ENCODE results near the gene ATP13A1.

The ATP13A1 gene

DNA sequence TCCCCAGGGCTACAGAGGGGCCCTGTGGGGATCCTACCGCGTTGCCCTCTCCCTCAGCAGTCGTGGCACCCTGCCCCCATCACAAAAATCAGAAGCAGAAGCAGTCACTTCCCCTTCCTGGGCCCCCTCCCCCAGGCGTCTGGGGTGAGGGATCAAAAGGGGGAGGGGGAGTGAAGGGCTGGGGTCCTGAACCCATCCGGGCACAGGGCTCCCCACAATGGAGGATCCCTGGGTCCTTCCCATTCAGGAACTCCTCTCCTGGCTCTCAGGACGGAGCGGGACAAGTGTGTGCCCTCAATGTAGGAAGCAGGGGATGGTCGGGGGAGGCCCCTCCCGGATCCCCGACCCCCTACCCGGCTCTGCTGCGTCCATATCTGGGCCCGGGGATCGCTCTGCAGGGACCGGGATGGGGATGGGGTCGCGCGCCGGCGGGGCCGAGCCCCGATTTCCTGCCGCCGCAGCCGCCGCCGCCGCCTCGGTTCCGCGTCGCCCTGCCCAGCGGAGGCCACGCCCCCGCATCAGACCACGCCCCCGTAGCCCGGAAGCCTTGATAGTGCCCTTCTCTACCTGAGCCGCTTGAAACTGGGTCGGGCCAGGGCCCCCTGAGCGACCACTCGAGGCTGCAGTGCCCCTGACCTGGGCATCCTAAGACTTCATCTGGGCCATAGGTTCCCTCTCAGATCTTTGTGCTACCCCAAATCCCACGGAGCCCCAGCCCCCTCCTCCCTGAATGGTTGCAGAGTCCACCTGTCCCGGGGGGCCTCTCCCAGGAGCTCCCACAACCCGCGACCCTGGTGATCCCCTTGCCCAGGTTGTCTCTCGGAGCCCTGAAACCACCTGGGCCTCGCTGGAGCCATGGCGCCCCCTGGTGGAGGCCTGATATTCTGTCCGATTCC lies 20.1 kb downstream of the ATP13A1 start, which contains the start of gene GMIP:
Gene GMIP, minus strand, starts transcription at position 500 of the 896 bp plus-strand sequence. Its CDS starts 128 bp downstream, at position 372.
- DNase-seq (ENCODE audit: low read depth, low spot score): peak; percentile 91

DNA sequence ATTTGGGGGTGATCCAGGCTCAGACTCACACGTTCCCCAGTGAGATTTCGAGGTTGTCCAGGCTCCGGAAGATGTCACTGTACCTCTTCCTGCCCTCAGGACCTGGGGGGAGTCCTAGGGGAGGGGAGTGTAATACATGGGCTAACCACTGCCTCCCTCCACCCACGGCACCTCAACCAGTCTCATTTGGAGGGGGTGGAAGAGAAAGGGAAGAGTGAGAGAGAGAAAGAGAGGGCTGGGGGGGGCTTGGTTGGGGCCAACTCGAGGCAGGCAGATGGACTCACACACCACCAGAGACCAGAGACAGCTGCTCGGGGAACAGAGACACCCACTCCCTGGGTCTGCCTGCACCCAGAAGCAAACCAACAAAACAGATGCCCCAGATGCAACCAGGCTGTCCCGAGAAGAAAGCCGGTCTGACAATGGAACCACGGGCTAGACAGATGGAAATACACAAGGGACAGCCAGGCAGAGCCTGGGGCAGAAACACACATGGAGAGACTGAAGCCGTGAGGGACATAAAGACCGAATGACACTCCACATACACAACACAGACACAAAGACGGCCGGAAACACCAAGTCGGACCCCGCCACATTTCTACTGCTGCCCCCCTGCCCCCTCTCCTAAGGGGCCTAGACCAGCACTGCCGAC lies 20.8 kb downstream of the ATP13A1 start:
- peak; percentile 65 for DNase-seq (ENCODE audit: low read depth, low spot score)

DNA sequence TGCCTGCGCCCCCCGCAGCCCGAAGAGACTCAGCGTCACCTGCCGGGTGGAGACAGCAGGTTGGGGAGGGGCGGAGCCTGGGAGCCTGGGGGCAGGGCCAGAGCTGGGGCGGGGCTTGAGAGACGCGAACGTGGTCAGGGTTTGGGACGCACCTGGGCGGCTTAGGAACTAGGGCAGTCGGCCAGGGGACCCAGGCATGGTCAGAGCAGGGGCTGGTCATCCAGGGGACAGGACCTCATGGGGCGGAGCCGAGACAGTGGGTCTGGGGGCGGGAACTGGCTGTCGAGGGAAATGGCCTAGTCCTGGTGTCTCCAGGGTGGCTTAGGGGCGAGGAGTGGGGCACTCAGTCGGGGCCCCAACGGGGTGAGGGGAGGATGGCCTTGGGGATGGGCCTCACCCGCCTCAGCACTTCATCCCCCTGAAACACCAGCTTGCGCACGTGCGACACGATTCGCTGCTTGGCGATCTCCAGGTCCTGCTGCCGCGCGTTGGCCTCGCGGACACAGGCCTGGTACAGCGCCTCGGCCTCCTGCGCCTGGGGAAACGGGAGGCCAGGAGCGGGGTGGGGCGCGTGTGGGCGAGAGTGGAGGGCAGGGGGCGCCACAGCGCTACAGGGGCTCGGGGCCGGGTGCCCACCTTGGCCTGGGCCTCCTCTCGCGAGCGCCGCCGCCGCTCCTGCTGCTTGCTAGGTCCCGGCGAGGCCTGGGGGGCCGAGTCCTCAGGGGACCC lies 25.8 kb downstream of the ATP13A1 start:
- peak; percentile 42 for DNase-seq (ENCODE audit: low read depth, low spot score)

DNA sequence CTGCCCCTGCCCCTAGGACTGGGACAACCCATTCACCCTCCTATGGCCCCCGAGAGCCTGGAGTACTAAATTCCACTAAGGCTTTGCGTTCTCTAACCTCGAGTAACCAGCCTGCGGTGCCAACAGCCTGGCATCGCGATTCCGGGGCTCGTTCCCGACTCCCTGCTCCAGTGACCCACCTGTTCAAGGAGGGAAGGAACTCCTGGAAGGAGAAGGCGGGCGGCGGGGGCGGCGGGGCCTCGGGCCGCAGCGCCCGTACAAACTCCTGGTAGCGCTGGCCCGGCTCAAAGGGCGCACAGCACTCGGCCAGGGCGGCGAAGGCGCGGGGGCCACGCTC lies 26.3 kb downstream of the ATP13A1 start:
- DNase-seq (ENCODE audit: low read depth, low spot score): no peak

DNA sequence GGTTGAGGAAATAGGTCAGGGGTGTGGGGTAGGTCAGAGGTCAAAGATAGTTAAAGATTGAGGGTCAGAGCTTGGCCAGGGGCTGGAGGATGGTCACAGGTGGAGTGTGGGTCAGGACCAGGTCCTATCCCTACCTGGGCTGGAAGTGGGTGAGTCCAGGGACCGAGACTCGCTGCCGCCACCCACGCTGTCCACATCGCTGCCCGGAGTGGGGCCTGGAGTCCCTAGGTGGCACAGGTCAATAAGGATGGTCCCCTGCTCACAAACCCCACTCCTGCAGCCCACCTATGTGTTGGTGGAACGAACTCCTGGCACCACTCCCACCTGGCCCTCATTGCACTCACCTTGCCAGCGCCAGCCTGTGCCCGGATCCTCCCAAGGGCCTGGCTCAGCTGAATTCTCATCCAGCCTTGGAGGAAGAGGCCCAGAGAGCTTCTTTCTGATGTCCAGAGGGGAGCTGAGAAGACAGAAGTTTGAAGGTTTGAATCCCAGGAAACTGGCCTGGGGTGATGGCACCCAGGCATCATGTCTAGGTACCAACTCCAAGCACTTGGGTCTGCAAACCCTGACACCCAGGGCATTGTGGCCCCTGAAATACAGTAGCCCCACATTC lies 26.8 kb downstream of the ATP13A1 start:
- no peak for DNase-seq (ENCODE audit: low read depth, low spot score)

DNA sequence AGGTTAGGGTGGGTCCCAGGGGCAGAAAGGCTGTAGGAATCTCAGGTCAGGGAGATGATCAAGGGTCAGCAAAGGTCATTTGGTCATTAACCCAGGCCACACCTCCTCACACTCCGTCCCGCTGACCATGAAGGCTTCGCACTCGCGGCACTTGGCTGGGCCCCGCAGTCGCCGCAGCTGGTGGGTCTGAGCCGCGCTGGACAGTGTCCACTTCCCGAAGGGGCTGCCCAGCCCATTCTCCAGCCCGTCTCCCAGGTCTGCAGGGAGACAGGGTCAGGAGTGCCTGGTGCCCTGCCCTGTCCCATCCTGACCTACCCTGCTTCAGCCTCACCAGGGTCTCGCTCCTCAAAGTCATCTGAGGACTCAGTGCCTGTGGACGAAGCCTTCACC lies 28.2 kb downstream of the ATP13A1 start:
- no peak for DNase-seq (ENCODE audit: low read depth, low spot score)

DNA sequence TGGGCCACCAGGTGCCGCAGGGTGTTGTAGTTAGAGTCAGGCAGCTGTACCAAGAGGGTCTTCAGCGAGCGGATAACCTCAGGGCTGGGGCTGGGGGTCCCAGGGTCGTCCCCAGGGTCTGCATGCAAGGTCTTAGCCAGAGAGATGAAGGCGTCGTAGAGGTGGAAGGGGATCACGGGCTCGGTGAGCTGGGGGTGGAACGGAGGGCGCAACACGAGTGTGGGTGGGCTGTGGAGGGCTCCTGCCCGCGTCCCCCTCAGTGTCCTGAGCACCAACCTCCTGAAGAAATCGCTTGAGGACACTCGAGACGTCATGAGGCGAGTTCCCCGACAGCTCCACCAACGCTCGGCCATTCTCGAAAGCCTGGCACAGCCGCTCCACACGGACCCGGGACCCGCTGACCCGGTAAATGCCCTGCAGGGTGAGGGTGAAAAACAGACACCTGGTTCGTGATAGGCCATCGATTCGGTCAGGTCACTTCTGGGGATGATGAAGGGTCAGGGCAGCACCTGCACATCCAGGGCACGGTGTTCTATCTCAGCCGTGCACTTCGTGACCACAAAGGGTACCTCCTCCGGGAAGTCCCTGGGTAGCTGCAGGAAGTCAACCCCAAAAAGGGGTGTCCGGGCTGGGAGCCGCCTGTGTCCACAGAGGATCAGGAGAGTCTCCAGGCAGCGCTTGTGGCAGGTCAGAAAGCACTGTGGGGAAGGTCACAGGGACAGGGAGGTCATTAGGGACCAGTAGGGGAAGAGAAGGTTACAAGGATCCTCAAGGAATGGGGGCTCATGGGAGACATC lies 28.8 kb downstream of the ATP13A1 start:
- no peak for DNase-seq (ENCODE audit: low read depth, low spot score)

DNA sequence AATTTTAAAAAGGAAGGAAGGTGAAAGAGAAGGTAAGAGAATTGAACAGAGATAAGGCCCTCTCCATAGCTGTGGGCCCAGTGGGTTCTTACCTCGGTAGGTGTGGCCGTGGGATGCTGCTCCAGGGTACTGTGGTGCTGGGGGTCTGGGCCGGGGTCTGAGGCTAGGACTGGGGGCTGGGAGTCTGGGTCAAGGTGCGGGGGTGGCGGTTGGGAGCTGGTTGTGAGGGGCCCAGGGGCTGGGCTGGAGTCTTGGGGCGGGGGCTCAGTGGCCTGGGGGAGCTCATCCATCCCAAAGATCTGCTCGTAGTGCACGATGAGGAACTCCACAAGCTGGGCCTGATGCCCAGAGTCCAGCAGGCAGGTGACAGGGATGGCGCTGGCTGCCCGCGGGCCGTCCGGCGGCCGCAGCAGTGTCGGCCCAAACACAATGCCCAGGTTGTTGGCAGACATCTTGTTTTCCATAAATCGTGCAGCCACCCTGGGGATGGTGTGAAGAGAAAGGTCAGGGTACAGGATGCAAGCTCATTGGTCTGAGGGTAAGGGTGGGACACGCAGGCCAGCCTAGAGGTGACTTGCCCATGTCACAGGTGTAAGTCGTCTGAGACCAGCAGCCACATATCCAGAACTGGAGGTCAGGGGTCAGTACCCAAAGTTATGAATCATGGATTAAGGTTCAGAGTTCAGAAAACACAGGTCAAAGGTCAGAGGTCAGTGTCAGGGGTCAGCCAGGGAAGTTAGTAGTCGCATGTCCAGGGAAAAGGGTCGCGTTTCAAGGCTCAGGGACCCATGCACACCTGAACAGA lies 29.6 kb downstream of the ATP13A1 start:
- no peak for DNase-seq (ENCODE audit: low read depth, low spot score)

DNA sequence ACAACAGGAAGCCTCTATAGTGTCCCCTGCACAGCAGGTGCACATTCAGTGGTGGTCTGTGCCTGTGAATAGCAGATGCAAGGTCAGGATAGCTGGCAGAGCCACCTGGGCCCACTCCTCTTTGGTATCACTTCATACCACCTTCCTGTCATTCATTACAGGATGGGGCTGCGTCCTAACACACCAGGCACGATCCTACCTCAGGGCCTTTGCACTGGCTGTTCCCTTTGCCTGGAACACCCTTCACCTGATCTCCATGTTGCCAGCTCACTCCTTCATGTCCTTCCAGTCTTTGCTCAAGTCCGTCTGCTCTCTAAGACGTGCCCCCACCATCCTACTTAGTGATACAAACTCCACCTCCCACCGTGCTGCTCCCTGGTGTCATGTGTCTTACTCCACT lies 30.8 kb downstream of the ATP13A1 start:
- no peak for DNase-seq (ENCODE audit: low read depth, low spot score)

DNA sequence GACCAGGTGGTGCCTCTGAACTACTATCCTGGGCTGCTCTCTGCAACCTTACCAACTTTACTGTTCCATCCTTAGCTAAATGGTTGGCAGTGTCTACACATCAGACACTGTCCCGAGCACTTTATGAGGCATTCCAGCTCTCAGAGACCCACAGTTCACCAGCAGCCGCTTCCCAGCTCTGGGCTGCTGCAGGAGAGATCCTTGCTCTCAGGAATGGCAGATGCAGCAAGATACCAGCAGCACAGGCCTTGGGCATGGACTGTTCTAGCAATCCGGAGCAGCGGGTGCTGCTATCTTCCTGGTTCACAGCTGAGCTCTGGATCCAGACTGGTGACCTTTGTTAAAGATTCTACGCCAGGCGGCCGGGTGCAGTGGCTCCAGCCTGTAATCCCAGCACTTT lies 32.1 kb downstream of the ATP13A1 start:
- no peak for DNase-seq (ENCODE audit: low read depth, low spot score)

DNA sequence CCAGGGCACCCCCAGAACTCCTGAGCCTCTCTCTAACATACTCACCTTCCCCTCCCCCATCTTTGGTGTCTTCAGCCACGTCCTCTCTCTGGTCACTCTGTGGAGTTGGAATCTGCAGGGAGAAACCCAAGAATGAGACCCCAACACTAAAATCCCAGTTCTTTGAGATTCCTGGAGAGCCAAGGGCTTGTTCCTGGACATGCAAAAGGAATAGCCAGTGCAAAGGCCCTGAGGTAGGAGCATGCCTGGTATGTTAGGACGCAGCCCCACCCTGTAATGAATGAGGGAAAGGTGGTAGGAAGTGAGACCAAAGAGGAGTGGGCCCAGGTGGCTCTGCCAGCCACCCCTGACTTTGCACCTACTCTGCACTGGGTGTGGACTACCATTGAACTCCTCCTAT lies 33.0 kb downstream of the ATP13A1 start:
- DNase-seq (ENCODE audit: low read depth, low spot score): no peak

DNA sequence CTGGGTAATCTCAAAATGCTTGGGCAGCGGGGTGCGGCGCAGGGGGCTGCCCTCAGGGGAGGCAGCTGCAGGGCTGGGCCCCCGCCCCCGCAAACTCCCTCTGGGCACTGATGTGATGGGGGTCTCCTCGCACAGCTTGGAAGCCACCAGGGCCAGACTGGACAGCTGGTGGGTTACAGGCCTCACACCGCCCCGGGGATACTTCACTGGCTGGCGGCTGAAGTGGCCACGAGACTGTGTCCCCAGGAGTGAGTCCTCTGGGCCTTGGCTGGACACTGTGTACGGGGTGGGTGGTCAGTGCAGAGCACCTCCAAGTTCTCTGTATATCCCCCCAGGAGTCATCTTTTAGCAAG lies 33.4 kb downstream of the ATP13A1 start:
- no peak for DNase-seq (ENCODE audit: low read depth, low spot score)

DNA sequence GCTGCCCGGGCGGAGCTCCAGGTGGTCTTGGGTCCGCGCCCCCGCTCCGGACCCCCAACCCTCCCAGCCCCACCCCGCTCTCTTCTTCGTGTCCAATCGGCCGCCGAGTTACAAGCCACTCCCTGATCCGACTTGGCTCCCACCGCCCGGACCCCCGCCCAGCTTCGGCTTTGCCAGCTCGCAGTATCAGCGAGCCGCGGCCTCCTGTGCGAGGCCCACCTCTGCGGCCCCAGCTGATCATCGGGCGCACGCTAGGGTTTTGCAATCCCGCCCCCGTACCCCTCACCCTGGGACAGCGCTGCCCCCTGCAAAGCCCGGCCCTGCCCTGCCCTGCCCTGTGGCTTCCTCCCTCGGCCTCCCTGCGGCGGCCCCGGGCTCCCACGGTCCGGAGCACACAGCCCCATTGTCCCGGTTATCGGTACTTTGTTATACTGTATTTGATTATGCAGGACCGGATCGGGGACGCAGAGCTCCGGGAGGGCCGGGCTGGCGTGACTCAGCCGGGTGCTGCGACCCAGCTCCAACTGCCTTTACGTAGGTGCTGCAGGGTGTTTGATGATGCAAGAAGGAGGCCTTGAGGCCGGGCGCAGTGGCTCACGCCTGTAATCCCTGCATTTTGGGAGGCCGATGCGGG lies 34.9 kb downstream of the ATP13A1 start:
- DNase-seq (ENCODE audit: low read depth, low spot score): peak; percentile 78

DNA sequence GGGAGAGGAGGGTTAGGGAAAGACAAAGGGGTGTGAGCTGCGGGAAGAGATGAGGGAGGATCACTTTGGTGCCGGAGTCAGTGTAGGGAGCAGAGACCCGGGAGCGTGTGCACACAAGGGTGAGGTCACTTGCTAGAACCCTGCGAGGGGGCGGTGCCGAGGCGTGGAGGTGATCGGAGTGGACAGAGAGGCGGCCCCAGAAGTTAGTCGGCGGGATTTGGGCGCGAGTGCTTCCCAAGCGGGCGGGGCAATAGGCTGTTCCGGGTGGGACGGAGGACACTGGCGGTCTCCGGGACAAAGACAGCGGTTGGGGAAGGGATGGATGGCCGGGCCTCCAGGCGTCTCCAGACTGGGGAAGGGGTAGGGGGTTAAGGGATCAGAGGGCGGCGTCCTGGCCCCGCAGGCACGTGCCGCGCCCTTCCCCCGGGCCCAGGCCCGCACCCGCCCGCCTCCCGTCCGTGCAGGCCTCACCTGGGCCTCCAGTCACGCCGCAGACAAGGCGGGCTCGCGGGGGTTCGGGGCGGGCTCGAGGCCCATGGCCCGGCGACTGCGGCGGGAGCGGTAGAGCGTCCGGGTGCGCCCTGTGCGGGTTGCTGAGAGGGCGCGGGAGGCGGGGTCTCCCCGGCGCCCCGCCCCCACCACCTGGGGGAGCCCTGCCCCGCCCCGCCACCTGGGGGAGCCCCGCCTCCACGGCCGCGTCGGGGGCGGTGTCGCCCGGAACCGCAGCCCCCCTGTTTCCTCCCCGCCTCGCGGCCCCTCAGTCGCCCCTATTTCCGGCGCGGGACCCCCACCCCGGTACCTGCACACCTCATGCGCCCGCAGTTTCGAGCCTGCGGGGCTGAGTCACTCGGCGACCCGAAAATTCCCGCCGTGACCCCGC lies 35.6 kb downstream of the ATP13A1 start, which contains the start of gene LPAR2:
Gene LPAR2, minus strand, starts transcription at position 600 of the 880 bp plus-strand sequence. CDS start 945 bp downstream, outside the sequence.
- peak; percentile 66 for DNase-seq (ENCODE audit: low read depth, low spot score)

DNA sequence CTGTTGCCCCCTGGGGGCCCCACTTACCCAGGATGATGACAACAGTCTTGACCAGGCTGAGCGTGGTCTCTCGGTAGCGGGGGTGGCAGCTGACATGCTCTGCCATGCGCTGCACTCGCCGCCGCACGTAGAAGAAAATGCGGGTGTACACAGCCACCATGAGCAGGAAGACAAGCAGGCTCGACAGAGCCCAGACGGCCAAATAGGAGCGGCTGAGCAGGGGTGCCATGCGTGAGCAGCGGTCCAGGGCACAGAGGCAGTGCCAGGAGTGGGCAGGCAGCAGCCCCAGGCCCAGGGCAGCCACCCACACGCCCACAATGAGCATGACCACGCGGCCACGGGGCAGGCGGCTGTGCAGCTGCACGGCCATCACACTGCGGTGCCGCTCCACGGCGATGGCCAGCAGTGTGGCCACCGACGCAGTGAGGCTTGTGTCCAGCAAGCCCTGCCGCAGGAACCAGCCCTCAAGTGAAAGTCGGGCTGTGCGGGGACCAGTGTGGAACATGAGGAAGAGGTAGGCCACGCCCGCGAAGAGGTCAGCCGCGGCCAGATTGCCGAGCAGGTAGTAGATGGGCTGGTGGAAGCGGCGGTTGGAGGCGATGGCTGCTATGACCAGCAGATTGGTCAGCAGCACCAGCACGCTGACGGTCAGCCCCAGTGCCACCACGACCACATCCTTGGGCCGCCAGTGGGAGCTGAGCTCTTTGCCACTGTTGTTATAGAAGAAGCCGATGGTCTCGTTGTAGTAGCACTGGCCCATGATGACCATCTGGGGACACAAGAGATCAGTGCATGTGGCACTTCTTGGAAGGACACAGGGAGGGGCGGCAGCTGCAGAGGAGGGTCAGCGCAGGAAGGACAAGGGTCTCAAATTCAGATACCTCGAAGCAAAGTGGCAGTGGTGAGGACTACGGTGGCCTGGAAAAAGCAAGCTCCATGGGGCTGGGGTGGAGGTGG lies 36.7 kb downstream of the ATP13A1 start:
- no peak for DNase-seq (ENCODE audit: low read depth, low spot score)

DNA sequence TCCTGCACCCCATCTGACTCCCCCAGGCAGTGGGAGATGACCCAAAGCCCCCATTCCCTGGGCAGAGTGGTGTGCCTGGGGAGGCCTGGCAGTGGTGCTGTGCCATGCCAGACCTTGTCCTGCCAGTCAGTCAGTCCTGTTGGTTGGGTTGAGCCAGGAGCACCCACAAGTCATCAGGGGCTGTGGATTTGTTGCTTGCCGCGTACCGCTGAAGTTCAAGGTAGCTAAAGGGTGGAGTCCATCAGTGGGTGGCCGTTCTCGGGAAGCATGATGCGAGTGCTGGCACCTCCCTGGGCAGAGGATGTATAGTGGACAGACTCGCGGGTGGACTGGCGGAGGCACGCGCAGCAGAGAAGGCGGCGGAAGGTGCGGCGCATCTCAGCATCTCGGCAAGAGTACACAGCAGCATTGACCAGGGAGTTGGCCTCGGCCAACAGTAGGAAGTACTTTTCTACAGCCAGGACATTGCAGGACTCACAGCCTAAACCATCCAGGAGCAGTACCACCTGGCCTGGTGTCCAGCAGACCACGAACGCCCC lies 39.4 kb downstream of the ATP13A1 start:
- DNase-seq (ENCODE audit: low read depth, low spot score): no peak

DNA sequence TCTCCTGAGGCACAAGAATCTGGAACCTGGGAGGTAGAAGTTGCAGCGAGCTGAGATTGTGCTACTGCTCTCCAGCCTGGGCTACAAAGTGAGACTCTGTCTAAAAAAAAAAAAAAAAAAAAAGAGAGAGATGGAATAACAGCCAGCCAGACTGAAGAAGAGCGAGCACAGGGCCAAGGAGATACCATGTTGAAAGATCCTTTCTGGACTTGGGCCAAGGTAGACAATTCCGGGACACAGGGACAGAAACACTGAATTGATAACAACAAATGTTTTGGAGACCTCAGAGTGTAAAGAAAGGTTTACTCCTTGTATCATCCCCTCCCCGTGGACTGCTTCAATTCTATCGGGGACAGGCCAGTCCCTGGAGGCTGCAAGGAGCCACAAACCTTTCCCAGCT lies 40.1 kb downstream of the ATP13A1 start:
- DNase-seq (ENCODE audit: low read depth, low spot score): no peak

All from ELF-1 (cell line).